ENCODE results near the gene CDK5. TPM values are rescaled to one million over a fixed set of nuclear protein-coding genes. Genes with fewer than 3 reads are reported as not detected.

Gene CDK5
- total and polyA plus RNA-seq, 12 donors = 15.4 to 29.8 (median 19.7) TPM

- H3K4me1 ChIP-seq (replicated peaks in 1 of 2) = peaks cover 0 to 7% of the 10 kb centered on the region in 2 donors
- peak overlapping the region in 1 of 5 donors; percentile 34 for H3K27ac ChIP-seq
- whole genome bisulfite sequencing, 4 donors = 69 to 79% (median 69%) methylated on average over 10 to 17 of the region's 17 CpGs
- H3K27me3 ChIP-seq = no peaks in the 10 kb centered on the region
- DNase-seq = peak in 3 of 7 donors; percentile 11 to 84 (median 26)
- no peaks in the 10 kb centered on the region for H3K9me3 ChIP-seq (replicated peaks in 1 of 3)
- no peaks in the 10 kb centered on the region for H3K36me3 ChIP-seq (replicated peaks in 1 of 2)
- no peak overlapping the region for H3K4me3 ChIP-seq
- TF ChIP-seq POLR2A (IDR thresholded peaks at IDR 0.05) (no peak), CTCF (IDR thresholded peaks at IDR 0.05) (no peak)
- intact Hi-C loops (cut with DNase I) = no loop called here
Measured at GRCh38 chr7:151095828-151096475, 38.3 kb upstream of the CDK5 start.

GRCh38 chr7:151095123-151095797 lies 37.6 kb upstream of the CDK5 start:
- H3K9me3 ChIP-seq (replicated peaks in 1 of 3) = no peaks in the 10 kb centered on the region
- H3K4me1 ChIP-seq (replicated peaks in 1 of 2) = peaks cover 0 to 14% of the 10 kb centered on the region in 2 donors
- DNase-seq = peak in 1 of 7 donors; percentile 6
- H3K36me3 ChIP-seq (replicated peaks in 1 of 2) = no peaks in the 10 kb centered on the region
- H3K27ac ChIP-seq = peak overlapping the region in 1 of 5 donors; percentile 34
- intact Hi-C loops (cut with DNase I) = no loop called here
- WGBS, 4 donors = 74 to 78% (median 76%) methylated on average over 10 of the region's 10 CpGs
- TF ChIP-seq POLR2A (IDR thresholded peaks at IDR 0.05) (no peak), CTCF (IDR thresholded peaks at IDR 0.05) (no peak)
- no peak overlapping the region for H3K4me3 ChIP-seq
- no peaks in the 10 kb centered on the region for H3K27me3 ChIP-seq

GRCh38 chr7:151094675-151095074 lies 37.0 kb upstream of the CDK5 start:
- intact Hi-C loops (cut with DNase I) = no loop called here
- DNase-seq = no peak
- no peaks in the 10 kb centered on the region for H3K9me3 ChIP-seq (replicated peaks in 1 of 3)
- no peaks in the 10 kb centered on the region for H3K36me3 ChIP-seq (replicated peaks in 1 of 2)
- no peak overlapping the region for H3K27ac ChIP-seq
- 83 to 88% (median 86%) methylated on average over 5 of the region's 5 CpGs for WGBS, 4 donors
- H3K27me3 ChIP-seq = no peaks in the 10 kb centered on the region
- H3K4me3 ChIP-seq = no peak overlapping the region
- peaks cover 4 to 20% of the 10 kb centered on the region in 2 donors for H3K4me1 ChIP-seq (replicated peaks in 1 of 2)
- TF ChIP-seq CTCF (IDR thresholded peaks at IDR 0.05) (no peak), POLR2A (IDR thresholded peaks at IDR 0.05) (no peak)

GRCh38 chr7:151093748-151094147 lies 36.1 kb upstream of the CDK5 start:
- Histone ChIP-seq H3K27me3 (no peaks in the 10 kb centered on the region), H3K9me3 (replicated peaks in 1 of 3) (no peaks in the 10 kb centered on the region), H3K4me1 (replicated peaks in 1 of 2) (peaks cover 5 to 29% of the 10 kb centered on the region in 2 donors), H3K4me3 (no peak overlapping the region), H3K27ac (no peak overlapping the region), H3K36me3 (replicated peaks in 1 of 2) (no peaks in the 10 kb centered on the region)
- TF ChIP-seq POLR2A (IDR thresholded peaks at IDR 0.05) (no peak), CTCF (IDR thresholded peaks at IDR 0.05) (no peak)
- intact Hi-C loops (cut with DNase I) = no loop called here
- no peak for DNase-seq
- WGBS, 4 donors = 86 to 94% (median 92%) methylated on average over 5 to 6 of the region's 6 CpGs

Measured in adrenal gland (tissue), 12 donors.